H9 (cell line): ENCODE measurements around the gene ERI3. TPM values are rescaled to one million over a fixed set of nuclear protein-coding genes. Genes with fewer than 3 reads are reported as not detected.
A peak's percentile ranks its signal among the peaks of the same experiment; 100 is the strongest.

Experiments used
- DNase-seq: peaks from one replicate; pipeline ENCODE4 v3.0.0-alpha.2; 2017
- H2AFZ ChIP-seq: one replicate; pipeline ENCODE4 v1.6.1; 2013; ENCODE audit warnings: mild to moderate bottlenecking, low read length, control low read depth, moderate library complexity
- H2AK5ac ChIP-seq: 2 replicates; pipeline ENCODE4 v1.6.1; 2013; ENCODE audit warnings: low read length, control low read depth, mixed read lengths; ENCODE audit not compliant: insufficient read length
- H2BK120ac ChIP-seq: one replicate; pipeline ENCODE4 v1.6.1; 2013; ENCODE audit warnings: low read depth, mild to moderate bottlenecking, low read length, control low read depth, inconsistent platforms; ENCODE audit not compliant: poor library complexity, severe bottlenecking
- H2BK12ac ChIP-seq: 2 replicates; pipeline ENCODE4 v1.6.1; 2013; ENCODE audit warnings: low read length, control low read depth, mixed read lengths, low read depth; ENCODE audit not compliant: insufficient read length
- H2BK15ac ChIP-seq: 2 replicates; pipeline ENCODE4 v1.6.1; 2013; ENCODE audit warnings: low read depth, low read length, control low read depth
- H2BK20ac ChIP-seq: one replicate; pipeline ENCODE4 v1.6.1; 2013; ENCODE audit warnings: low read depth, mild to moderate bottlenecking, low read length, control low read depth, inconsistent platforms; ENCODE audit not compliant: poor library complexity, severe bottlenecking
- H2BK5ac ChIP-seq: 2 replicates; pipeline ENCODE4 v1.6.1; 2013; ENCODE audit warnings: low read length, control low read depth, mixed read lengths; ENCODE audit not compliant: insufficient read length
- H3K14ac ChIP-seq: 2 replicates; pipeline ENCODE4 v1.6.1; 2013; ENCODE audit warnings: low read length, control low read depth; ENCODE audit not compliant: insufficient read depth
- H3K18ac ChIP-seq: 2 replicates; pipeline ENCODE4 v1.6.1; 2013; ENCODE audit warnings: low read depth, mild to moderate bottlenecking, mixed read lengths, low read length, control low read depth; ENCODE audit not compliant: insufficient read length
- H3K23ac ChIP-seq: 2 replicates; pipeline ENCODE4 v1.6.1; 2013; ENCODE audit warnings: low read length, control low read depth, mixed read lengths, low read depth; ENCODE audit not compliant: insufficient read length
- H3K23me2 ChIP-seq: 2 replicates; pipeline ENCODE4 v1.6.1; 2013; ENCODE audit warnings: low read depth, mild to moderate bottlenecking, mixed read lengths, low read length, control low read depth; ENCODE audit not compliant: insufficient read length, poor library complexity, severe bottlenecking
- H3K27ac ChIP-seq: 2 replicates; pipeline ENCODE4 v1.5.1; 2013; ENCODE audit warnings: low read length, control low read depth, mixed read lengths, low read depth; ENCODE audit not compliant: insufficient read length
- H3K27me3 ChIP-seq: 2 replicates; pipeline ENCODE4 v1.6.1; 2013; ENCODE audit warnings: low read length, control low read depth, inconsistent platforms; ENCODE audit not compliant: insufficient read depth
- H3K4ac ChIP-seq: 2 replicates; pipeline ENCODE4 v1.6.1; 2013; ENCODE audit warnings: low read depth, mild to moderate bottlenecking, control low read depth, inconsistent platforms, low read length, moderate library complexity
- H3K4me1 ChIP-seq: 2 replicates; pipeline ENCODE4 v1.6.1; 2013; ENCODE audit warnings: low read length, control low read depth, inconsistent platforms; ENCODE audit not compliant: insufficient read depth
- H3K4me2 ChIP-seq: 2 replicates; pipeline ENCODE4 v1.6.1; 2013; ENCODE audit warnings: low read length, control low read depth, mixed read lengths; ENCODE audit not compliant: insufficient read length, insufficient read depth
- H3K56ac ChIP-seq: 2 replicates; pipeline ENCODE4 v1.6.1; 2013; ENCODE audit warnings: low read depth, mild to moderate bottlenecking, mixed read lengths, low read length, control low read depth; ENCODE audit not compliant: insufficient read length
- H3K79me1 ChIP-seq: 2 replicates; pipeline ENCODE4 v1.6.1; 2013; ENCODE audit warnings: low read depth, mild to moderate bottlenecking, moderate library complexity, low read length, control low read depth, inconsistent platforms; ENCODE audit not compliant: insufficient read depth, poor library complexity, severe bottlenecking
- H3K79me2 ChIP-seq: 2 replicates; pipeline ENCODE4 v1.6.1; 2013; ENCODE audit warnings: low read length, control low read depth, inconsistent platforms; ENCODE audit not compliant: insufficient read depth
- H3K9ac ChIP-seq: 2 replicates; pipeline ENCODE4 v1.6.1; 2013; ENCODE audit warnings: low read length, control low read depth, mixed read lengths; ENCODE audit not compliant: insufficient read length; ENCODE audit errors: extremely low read depth
- H3K9me3 ChIP-seq: one replicate; pipeline ENCODE4 v1.6.1; 2013; ENCODE audit warnings: low read depth, low read length, inconsistent platforms; ENCODE audit not compliant: control insufficient read depth
- H3T11ph ChIP-seq: one replicate; pipeline ENCODE4 v1.6.1; 2013; ENCODE audit warnings: mild to moderate bottlenecking, low read length, control low read depth, inconsistent platforms
- H4K20me1 ChIP-seq: one replicate; pipeline ENCODE4 v1.6.1; 2013; ENCODE audit not compliant: control insufficient read depth, insufficient read length, insufficient read depth
- H4K5ac ChIP-seq: 2 replicates; pipeline ENCODE4 v1.6.1; 2013; ENCODE audit warnings: low read depth, mild to moderate bottlenecking, mixed read lengths, low read length, control low read depth; ENCODE audit not compliant: insufficient read length
- H4K8ac ChIP-seq: replicated peaks from 2 replicates; pipeline ENCODE4 v1.6.1; 2013; ENCODE audit warnings: low read length, control low read depth, mixed read lengths, low read depth; ENCODE audit not compliant: insufficient read length
- H4K91ac ChIP-seq: 2 replicates; pipeline ENCODE4 v1.6.1; 2013; ENCODE audit warnings: low read depth, mild to moderate bottlenecking, moderate library complexity, mixed read lengths, low read length, control low read depth; ENCODE audit not compliant: insufficient read length
- H3K27ac Mint-ChIP-seq, 3 experiments: 2 replicates in 2 of 3; 3 replicates in 1 of 3; pipeline ENCODE4 v1.8.0; 2020 to 2021; ENCODE audit warnings: mixed read lengths in 3 of 3, mild to moderate bottlenecking in 1 of 3, moderate library complexity in 1 of 3
- H3K27me3 Mint-ChIP-seq: 2 replicates; pipeline ENCODE4 v1.8.0; 2021; ENCODE audit warnings: low read depth, mild to moderate bottlenecking, moderate library complexity, mixed read lengths
- H3K36me3 Mint-ChIP-seq, 3 experiments: 2 replicates in 2 of 3; 3 replicates in 1 of 3; pipeline ENCODE4 v1.8.0; 2020 to 2021; ENCODE audit warnings: low read depth in 3 of 3, mixed read lengths in 3 of 3; ENCODE audit not compliant: insufficient read depth in 1 of 3
- H3K4me1 Mint-ChIP-seq, 2 experiments: 2 replicates each; pipeline ENCODE4 v1.8.0; 2020; ENCODE audit warnings: mixed read lengths in 2 of 2
- H3K4me3 Mint-ChIP-seq, 2 experiments: 2 replicates in 1 of 2; 3 replicates in 1 of 2; pipeline ENCODE4 v1.8.0; 2020 to 2021; ENCODE audit warnings: mild to moderate bottlenecking in 2 of 2, mixed read lengths in 2 of 2, moderate library complexity in 1 of 2
- H3K9me3 Mint-ChIP-seq, 2 experiments: 2 replicates in 1 of 2; 3 replicates in 1 of 2; pipeline ENCODE4 v1.8.0; 2020; ENCODE audit warnings: mild to moderate bottlenecking in 2 of 2, mixed read lengths in 2 of 2, moderate library complexity in 1 of 2
- WGBS: extraction: QIAGEN DNeasy Blood & Tissue Kit; methylation state at CpG from one replicate; pipeline ENCODE4 v1.1.7; 2013; ENCODE audit warnings: missing lambda C conversion rate, low lambda C conversion rate, mixed read lengths; ENCODE audit not compliant: insufficient read length; ENCODE audit errors: extremely low coverage; 5-methylcytosine and 5-hydroxymethylcytosine counted together
- total RNA-seq: library from RNA; stranded (reverse); gene quantifications from 2 replicates; pipeline ENCODE4 v1.2.1, GENCODE V29; 2021
- TF ChIP-seq, protein P1 (sequence below): fragments of 200-600 bp; sonication (generic); conservative IDR thresholded peaks from 3 replicates; pipeline ENCODE4 v1.8.0; 2021; ENCODE audit warnings: antibody characterized with exemption, mild to moderate bottlenecking

Gene ERI3
- total RNA-seq, 1 experiment from 2014 or later, result 61.6 TPM

- Histone ChIP-seq H3K4me2 (no peak overlapping the region), H3K14ac (no peak overlapping the region), H3K56ac (no peak overlapping the region), H2BK20ac (no peak overlapping the region), H2BK120ac (no peak overlapping the region), H3K4me1 (peaks cover 4% of the 10 kb centered on the region; the same call in 1 of the 2 replicates), H3K27ac (no peak overlapping the region), H3K9me3 (no peaks in the 10 kb centered on the region), H3K23me2 (no peaks in the 10 kb centered on the region), H3T11ph (no peak overlapping the region), H4K8ac (no peak overlapping the region), H4K20me1 (no peaks in the 10 kb centered on the region), H3K27me3 (no peaks in the 10 kb centered on the region), H3K23ac (no peak overlapping the region), H2BK15ac (no peak overlapping the region), H3K79me1 (no peaks in the 10 kb centered on the region), H2BK5ac (no peak overlapping the region), H2AK5ac (no peak overlapping the region), H2AFZ (no peak overlapping the region), H4K5ac (no peak overlapping the region), H3K9ac (no peak overlapping the region), H3K18ac (no peak overlapping the region), H2BK12ac (no peak overlapping the region), H3K79me2 (no peaks in the 10 kb centered on the region), H3K4ac (no peak overlapping the region), H4K91ac (no peak overlapping the region)
- TF ChIP-seq, protein P1, sequence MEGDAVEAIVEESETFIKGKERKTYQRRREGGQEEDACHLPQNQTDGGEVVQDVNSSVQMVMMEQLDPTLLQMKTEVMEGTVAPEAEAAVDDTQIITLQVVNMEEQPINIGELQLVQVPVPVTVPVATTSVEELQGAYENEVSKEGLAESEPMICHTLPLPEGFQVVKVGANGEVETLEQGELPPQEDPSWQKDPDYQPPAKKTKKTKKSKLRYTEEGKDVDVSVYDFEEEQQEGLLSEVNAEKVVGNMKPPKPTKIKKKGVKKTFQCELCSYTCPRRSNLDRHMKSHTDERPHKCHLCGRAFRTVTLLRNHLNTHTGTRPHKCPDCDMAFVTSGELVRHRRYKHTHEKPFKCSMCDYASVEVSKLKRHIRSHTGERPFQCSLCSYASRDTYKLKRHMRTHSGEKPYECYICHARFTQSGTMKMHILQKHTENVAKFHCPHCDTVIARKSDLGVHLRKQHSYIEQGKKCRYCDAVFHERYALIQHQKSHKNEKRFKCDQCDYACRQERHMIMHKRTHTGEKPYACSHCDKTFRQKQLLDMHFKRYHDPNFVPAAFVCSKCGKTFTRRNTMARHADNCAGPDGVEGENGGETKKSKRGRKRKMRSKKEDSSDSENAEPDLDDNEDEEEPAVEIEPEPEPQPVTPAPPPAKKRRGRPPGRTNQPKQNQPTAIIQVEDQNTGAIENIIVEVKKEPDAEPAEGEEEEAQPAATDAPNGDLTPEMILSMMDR, result no peak
- Mint-ChIP-seq H3K4me1 (peaks cover 0 to 8% of the 10 kb centered on the region in 2 experiments; a peak in 1 of 4 replicates), H3K27ac (peak overlapping the region in 1 of 3 experiments; percentile 67; a peak in 1 of 7 replicates), H3K36me3 (no peaks in the 10 kb centered on the region), H3K9me3 (no peaks in the 10 kb centered on the region), H3K4me3 (no peak overlapping the region), H3K27me3 (no peaks in the 10 kb centered on the region)
- DNase-seq, result no peak
- WGBS, result no CpG with 5 or more reads among the region's 6 CpGs
These were observed 79.6 kb downstream of the ERI3 start for GRCh38 chr1:44275296-44275962.
